Activated gamma-delta T cell treated with anti-CD3 and anti-CD28 coated beads, Interleukin-2, amount 50 U/mL, for 16 hours (primary cell): Measurements from ENCODE around the gene OSTF1.

Source experiments
- DNase-seq: peaks from one replicate; pipeline ENCODE4 v3.0.0-alpha.2; 2020; ENCODE audit warnings: low read depth

OSTF1 gene

DNA sequence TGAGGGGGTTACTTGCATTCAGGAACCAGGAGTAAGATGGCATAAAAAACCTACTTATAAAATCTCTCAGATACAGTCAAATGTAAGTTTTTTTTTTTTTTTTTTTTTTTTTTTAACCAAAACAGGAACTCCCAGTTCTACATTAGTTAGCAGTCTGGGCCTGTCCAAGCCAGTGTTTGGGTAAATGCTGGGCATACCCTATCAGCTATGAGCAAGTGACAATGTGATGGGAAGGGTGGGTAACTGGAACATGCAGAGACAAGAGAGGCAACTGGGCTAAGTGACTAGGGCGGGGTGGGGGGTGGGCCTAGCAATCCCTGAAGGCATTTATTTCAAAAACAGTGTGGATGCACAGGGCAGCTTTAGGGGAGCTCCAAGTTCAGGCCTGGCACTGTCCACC is 2.7 kb upstream of the OSTF1 start:
- no peak for DNase-seq

DNA sequence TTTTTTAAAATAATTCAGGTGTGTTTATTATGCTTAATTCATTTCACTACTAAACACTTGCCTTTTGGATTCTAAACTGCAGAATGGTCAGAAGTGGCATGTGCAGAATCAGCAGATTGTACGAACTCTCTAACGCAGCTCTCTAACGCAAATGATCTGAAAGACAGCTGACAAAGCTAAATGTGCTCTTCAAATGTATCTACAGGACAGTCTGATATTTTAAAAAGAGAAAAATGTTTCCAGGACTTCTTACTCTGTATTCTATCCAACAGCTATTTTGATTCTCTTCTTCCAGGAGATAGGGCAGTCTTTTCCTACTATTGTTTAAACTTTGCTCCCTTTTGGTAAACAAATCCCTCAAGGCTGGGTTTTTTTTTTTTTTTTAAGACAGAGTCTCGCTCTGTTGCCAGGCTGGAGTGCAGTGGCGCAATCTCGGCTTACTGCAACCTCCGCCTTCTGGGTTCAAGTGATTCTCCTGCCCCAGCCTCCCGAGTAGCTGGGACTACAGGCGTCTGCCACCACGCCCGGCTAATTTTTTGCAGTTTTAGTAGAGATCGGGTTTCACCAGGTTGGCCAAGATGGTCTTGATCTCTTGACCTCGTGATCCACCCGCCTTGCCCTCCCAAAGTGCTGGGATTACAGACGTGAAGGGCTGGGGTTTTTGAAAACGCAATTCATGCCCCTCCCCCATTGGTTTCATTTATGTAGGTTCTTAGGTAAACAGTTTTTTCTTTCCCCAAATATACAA is 1.6 kb upstream of the OSTF1 start:
- DNase-seq, result no peak

DNA sequence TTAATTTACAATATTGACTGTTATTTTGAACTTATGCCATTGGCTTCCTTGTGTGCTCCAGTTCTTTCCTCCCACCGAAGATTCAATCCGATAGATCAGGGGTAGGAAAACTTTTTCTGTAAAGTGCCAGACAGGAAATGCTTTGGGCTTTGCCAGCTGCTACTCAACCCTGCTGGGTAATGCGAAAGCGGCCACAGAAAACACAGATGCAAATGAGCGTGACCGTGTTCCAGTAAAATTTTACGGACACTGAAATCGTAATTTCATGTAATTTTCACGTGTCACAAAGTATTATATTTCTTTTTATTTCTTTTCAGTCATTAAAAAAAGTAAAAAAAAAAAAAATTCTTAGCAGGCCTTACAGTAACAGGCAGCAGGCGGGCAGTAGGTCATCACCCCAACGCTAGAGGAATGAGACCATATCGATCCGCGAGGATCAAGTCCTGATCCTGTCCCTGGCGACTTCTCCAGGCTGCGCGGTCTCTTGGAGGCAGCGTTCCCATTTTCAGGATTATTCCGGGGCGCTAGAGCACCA is 958 bp upstream of the OSTF1 start:
- DNase-seq, result no peak

DNA sequence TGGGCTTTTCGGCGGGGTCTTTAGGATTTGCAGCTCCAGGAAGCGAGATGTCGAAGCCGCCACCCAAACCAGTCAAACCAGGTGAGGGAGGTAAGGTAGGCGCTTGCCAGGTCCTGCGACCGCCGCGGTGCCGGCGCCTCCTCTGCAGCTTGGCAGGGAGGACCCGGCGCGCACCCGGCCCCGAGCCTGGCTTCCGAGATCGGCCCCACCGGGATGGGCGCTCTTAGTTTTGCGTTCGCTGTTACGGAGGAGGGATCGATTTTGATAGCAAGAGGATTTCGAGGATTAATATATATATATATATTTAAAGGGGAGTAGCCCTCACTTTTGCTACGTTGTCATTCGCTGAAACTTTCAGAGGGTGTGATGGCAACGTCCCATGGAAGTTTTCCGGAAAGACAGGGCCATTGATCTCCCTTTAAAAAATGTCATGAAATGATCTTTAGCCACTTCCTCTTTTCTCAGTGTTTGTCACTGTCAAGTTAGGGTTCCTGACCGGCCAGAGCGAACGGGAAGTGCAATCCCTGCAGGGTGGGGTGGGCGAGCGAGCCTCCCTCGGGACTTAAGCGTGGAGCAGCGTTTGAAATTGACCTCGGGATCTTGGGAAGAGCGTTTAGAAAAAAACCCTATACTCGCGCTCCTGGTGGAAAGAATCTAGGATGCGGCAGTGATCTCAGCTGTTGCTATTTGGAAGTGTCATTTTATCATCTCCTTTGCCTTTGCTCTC is 495 bp downstream of the OSTF1 start:
- no peak for DNase-seq

DNA sequence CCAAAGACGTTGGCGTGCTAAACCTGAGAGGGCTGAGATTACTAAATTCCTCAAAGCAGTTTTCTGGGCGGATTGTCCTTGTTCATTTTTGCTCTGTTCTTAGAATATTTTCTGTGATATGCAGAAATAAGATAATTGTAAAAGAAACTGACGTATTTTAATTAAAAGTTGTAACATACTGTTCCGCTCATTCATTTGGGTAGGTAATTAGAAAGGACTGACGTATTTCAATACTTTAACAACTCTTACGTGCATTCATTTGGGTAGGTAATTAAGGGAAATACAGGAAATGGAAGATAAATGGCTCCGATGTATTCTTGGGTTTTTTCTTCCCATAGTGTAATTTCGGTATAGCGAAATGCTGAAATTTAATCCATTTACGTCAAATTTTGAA is 1.1 kb downstream of the OSTF1 start:
- no peak for DNase-seq

DNA sequence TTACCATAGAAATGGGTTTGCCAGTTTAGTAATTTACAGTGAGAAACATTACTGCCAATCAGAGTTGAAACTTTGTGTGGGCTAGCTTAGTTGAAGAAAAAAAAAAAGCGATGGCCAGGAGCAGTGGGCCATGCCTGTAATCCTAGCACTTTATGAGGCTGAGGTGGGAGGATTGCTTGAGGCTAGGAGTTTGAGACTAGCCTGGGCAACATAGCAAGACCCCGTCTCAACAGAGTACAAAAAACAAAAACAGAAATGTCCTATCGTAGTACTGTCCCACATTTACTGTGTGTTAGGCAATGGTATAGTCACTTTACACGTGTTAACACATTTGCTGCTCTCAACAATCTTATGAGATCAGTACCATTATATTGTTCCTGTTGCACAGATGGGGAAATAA is 2.3 kb downstream of the OSTF1 start:
- DNase-seq, result no peak

DNA sequence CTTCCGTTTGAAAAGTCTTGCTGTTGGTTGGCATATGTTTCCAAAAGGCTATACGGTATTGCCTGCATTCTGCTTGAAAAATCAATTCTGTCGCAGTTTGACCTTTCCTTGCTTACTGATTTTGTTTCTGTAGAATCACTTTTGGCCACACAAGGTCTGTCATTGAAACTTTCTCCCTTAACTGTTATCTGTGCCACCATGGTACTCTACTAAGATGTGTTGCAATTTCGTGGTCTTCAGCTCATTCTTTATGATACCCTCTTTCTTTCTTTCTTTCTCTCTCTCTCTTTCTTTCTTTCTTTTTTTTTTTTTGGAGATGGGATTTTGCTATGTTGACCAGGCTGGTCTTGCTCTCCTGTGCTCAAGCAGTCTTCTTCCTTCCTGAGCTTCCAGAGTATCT is 4.5 kb downstream of the OSTF1 start:
- DNase-seq, result no peak

DNA sequence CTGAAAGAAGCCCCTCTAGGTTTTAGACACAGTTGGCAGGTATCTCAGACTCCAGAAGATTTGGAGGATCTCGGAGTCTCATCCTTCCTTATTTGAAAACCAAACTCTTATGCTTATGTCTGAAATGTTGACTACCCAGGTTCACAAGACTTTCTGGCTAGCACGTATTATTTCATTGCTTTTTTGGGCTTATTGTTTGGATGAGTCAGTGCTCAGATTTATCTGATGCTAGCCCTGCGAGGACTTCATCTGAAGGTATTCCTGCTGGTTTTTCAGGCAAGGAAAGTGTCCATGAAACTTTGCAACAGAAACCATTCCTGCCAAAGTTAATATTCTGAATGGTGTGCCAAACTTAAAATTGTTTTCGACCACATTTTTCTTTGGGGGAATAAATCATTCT is 8.5 kb downstream of the OSTF1 start:
- no peak for DNase-seq

DNA sequence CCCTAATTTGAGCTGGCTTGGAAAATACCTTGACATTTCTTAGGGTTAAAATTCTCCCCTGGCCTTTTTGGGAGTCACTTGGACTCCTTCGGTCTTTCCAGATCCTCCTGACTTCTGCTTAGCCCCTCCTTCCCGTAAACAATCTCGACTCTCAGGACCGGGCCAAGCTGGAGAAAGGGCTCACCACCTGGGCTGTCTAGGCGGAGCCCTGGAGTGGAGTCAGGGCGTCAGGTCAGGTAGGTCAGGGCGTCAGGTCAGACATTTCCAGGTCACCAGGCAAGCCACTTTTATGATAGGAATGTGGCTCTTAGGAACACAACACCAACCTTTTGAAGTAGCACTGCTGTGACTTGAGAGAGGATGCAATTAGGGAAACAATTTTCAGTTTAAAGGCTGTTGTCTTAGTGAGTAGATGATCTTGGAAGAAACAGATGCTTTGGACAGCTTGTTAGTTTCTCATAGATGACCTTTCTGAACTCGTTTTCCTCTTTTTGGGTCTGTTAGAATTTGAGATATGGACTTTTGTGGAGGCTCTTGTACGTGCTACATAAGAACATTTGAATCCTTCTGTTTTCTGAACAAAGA is 12.8 kb downstream of the OSTF1 start:
- no peak for DNase-seq

DNA sequence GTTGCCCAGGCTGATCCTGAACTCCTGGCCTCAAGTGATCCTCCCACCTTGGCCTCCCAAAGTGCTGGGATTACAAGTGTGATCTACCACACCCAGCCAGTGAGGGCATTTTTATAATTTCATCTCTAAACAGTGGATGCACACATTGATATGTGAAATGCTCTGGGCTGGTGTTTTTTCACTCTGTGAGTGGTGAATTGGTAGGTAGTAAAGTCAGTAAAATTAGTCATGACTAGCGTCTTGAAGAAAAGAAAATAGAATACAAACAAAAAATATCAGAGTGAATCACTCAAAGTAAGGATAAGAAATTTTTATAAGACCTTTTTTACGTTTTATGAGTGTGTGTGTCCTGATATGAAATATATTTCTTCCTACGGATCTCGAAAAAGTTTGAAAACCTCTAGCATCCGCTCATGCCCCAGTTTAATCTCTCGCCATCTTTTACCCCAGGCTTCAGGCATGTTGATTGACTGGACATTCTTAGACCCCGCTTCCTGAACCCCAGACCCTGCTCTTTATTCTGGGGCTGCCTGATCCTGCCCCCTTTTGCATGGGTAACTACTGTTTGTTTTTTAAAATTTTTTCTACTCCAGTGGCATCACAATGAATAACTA is 14.0 kb downstream of the OSTF1 start:
- DNase-seq, result no peak

DNA sequence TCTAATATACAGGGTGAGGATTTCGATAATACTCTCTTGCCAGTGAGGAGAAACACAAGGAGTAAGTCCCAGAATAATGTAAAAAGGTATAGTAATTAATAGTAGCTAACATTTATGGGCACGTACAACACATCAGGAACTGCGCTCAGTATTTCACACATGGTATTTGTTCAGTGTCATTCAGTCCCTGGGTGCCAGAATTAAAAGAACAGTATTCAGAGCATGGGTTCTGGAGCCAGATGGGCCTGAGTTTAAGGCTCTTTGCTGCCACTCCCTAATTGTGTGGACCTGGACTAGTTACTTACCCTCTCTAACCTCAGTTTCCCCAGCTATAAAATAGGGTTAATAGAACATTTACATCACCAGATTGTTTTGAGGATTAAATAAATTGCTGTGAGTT is 16.3 kb downstream of the OSTF1 start:
- no peak for DNase-seq

DNA sequence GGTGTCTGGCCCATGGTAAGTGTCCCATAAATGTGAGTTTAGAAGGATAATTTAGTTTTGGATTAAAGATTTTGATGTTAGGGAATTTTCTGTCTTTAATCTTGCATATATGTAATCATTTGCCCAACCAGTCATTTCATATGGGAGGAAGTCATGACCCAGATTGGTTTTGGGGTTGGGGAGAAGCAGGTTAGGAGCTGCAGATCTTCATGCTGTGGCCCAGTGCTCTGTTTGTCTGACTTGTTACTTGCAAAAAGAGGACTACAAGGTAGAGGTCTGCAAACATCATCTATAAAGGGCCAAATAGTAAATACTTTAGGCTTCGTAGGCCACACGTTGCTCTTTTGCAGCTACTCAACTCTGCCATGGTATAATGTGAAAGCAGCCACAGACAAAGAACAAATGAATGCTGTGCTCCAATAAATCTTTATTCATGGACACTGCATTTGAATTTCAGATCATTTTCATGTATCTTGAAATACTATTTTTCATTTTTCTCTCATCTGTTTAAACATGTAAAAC is 16.8 kb downstream of the OSTF1 start:
- DNase-seq, result no peak

DNA sequence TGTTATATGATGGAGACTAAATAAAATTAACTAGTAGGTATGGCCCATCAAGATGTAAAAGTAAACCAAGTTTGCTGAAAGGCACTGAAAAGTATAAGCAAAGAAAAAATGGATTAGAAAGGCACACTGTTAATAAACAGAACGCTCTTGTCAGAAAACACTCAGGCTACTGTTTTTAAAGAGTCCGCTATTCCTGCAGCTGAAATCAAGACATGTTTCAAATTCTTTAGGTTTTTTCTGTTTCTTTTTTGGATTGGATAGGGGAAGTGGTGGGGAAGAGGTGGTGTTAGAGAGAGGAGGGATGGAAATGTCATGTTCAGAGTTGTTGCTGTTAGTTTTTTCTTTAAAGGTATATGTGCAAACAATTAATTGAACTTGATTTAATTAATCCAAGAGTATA is 17.5 kb downstream of the OSTF1 start:
- DNase-seq, result no peak

DNA sequence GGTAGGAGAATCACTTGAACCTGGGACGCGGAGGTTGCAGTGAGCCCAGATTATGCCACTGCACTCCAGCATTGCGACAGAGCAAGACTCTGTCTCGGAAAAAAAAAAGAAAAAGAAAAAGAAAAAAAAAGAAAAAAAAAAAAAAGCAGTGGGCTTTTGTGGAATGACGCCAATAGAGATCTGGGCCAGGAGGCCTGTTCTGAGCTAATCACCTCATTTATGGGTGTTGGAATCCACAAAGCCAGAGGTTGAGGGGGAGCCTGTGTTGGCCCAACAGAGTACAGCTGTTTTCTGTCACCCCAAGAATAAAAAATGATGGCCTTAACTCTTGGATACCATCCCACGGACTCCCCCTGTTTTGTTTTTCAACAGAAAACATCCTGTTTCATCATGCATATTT is 18.5 kb downstream of the OSTF1 start:
- no peak for DNase-seq

DNA sequence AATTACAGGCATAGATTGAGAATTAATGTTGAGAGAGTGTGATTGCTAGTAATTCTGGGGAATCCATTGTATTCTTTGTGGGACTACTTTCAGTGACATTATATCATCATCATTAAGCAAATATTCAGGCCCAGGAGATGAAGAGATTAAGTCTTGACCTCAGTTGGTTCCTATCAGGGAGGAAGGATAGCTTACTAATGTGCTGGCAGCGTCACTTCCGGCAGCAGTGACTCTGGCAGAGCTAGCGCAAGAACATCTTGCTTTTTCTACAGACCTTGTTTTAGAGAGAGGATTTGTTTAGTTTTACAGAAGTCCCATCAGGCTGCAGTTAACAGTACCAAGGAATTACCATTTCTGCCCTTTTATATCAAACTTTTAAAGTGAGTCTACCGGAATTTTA is 20.3 kb downstream of the OSTF1 start:
- no peak for DNase-seq

DNA sequence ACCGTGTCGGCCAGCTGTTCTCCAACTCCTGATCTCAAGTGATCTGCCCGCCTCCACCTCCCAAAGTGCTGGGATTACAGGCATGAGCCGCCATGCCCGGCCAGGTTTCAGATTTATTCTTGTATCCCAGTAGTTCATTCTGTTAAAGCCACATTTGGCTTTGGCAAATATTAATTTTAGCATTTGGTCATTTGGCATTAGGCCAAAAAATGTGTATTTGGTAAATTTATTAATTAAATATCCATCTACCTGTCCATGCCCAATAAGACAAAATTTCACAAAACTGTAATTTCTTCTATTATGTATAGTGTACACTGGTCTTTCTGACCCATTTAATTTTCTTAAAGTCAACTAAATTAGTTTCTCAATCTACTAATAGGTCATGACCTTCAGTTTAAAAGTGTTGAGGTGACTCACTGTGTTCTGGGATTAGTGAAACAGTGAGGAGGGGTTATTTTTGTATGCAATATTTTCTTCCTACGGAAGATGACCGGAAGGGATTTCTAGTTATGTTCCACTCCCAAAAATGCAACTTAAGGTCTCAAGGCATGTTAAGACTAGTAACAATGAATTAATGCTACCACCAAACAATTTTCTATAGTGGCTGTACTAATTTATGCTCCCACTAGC is 21.0 kb downstream of the OSTF1 start:
- DNase-seq, result no peak

DNA sequence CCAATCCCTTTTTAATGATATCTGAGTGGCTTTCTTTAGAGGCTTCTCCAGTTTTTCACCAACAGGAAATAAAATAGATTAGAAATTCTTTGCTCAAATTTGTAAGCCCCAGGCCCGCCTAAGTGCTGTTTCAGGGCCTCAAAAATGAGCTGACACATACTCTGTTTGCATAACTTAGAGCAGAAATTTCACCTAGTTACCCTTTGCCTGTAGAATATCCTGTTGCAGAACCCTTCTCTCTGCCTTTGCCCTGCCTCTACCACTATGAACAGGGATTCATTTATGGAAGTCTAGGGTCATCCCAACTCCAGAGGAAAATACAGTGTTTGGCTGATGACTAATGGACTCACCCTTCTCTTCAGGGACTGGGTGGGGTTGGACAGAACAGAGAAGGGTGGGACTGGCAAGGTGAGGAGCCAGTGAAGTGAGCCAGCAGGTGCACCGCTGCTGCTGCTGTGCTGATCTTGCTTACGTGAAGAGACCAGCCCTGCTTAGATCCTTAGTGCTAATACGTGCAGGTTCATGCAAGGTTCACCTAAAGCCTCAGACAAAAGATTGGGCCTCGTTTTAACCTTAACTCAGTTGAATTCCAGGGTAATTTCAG is 22.8 kb downstream of the OSTF1 start:
- DNase-seq, result no peak

DNA sequence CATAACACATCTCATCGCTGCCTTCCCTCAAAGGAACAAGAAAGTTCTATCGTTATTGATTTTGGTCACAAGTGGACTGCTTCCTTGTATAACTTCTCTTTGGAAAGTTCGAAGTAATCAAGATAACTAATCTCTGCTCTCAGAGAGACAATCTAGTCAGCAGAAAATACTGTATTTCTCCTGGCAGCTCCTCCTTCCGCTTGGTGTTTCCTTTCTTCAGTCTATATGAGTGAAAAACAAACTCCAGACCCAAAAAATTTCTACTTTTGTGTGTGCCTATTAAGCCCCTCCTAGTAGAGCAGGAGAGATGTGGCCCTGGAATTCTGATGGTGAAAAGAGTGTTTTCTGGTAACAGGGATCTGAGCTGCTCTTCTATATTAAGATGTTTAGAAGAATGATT is 24.5 kb downstream of the OSTF1 start:
- DNase-seq, result no peak

DNA sequence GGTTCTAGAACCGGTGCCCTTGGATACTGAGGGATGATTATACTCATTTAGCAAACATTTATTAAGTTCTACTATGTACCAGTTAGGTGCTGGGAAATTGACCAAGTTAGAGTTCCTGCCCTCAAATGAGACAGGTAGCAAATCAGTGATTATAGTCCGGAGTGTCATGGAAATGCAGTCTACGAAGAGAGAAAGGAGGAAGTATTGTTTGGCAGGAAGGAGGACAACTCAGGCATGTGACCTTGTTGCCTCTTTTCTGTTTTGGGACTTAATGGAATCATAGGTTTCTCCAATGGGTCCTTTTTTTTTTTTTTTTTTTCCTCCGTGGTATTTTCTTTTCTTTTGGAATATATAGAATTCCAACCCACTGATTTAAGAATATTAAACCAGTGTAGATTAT is 28.0 kb downstream of the OSTF1 start:
- DNase-seq, result no peak

DNA sequence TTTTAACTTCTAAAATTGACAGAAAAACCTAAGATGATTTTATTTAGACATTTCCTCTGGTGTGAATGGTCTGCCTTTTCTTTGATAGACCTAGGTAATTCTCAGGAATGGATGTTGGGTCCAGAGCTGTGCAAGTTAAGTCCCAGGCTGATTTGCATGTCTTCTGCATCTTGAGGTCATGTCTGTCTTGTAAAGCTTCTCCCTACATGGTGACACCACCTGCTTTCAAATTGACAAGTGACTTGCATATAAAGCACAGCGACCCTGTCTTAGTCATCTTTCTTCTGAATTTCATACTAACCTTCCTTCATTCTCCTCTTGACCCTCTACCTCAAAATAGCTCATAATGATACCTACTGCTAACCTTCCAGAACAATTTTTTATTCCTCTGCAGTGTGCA is 29.2 kb downstream of the OSTF1 start:
- no peak for DNase-seq

DNA sequence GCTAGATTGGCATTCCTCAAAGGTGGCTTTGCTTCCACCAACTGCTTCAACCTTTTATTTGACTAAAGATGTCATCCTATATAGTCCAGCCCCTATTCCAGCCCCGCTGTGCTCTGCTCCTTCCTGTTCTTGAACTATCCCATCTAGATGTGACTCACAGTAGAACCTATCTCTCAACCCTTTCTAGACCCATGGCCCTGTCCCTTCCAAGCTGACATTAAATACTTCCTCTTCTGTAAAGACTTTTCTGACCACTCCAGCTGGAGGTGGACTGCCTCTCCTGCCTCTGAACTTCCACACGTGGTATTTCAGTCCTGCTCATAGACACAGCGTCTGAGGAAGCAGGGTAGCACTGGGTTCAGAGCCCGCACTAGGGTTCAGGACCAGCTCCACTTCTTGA is 32.4 kb downstream of the OSTF1 start:
- no peak for DNase-seq
